Vagina (tissue), 2 donors: ENCODE data around the gene CST4. TPM values are rescaled to one million over a fixed set of nuclear protein-coding genes. Genes with fewer than 3 reads are reported as not detected.
"Not testable (repeated sequence)": the region's sequence is repeated elsewhere in the genome, so short reads cannot be mapped to it uniquely, and the experiment has no call there.

Source experiments
- DNase-seq, 2 donors: peaks; one replicate each; pipeline ENCODE4 v3.0.0-alpha.2; 2017; ENCODE audit errors: extremely low spot score in 2 of 2
- H3K27ac ChIP-seq: fragments of 200-600 bp; sonication (generic); one replicate; pipeline ENCODE4 v1.5.1; 2019
- H3K27me3 ChIP-seq: fragments of 200-600 bp; sonication (generic); one replicate; pipeline ENCODE4 v1.5.1; 2019
- H3K36me3 ChIP-seq, 2 donors: fragments of 200-600 bp; sonication (generic); one replicate each; pipeline ENCODE4 v1.5.1; 2017 to 2019
- H3K4me1 ChIP-seq: fragments of 200-600 bp; sonication (generic); one replicate; pipeline ENCODE4 v1.5.1; 2019
- H3K4me3 ChIP-seq, 2 donors: fragments of 200-600 bp; sonication (generic); 1 replicate in 1 of 2; 2 replicates in 1 of 2; pipeline ENCODE4 v1.5.1; 2016 to 2019
- H3K9me3 ChIP-seq: fragments of 200-600 bp; sonication (generic); one replicate; pipeline ENCODE4 v1.5.1; 2019
- CTCF ChIP-seq, 3 experiments: fragments of 450-650 bp in 2 of 3; fragments of 200-600 bp in 1 of 3; sonication (generic) in 1 of 3; IDR thresholded peaks; one replicate each; pipeline ENCODE4 v1.5.1; 2017 to 2019; ENCODE audit warnings: antibody characterized with exemption in 3 of 3, mild to moderate bottlenecking in 2 of 3, moderate library complexity in 2 of 3
- POLR2A ChIP-seq, 2 donors: fragments of 450-650 bp; IDR thresholded peaks; one replicate each; pipeline ENCODE4 v1.6.1; 2017; ENCODE audit warnings: antibody characterized with exemption in 2 of 2, mild to moderate bottlenecking in 2 of 2, moderate library complexity in 2 of 2
- POLR2AphosphoS5 ChIP-seq, 2 donors: sonication (generic); formaldehyde crosslinking; IDR thresholded peaks; one replicate each; pipeline ENCODE4 v1.9.0; 2017; ENCODE audit warnings: antibody characterized with exemption in 2 of 2, mild to moderate bottlenecking in 2 of 2, low read depth in 1 of 2; ENCODE audit not compliant: insufficient read depth in 1 of 2
- intact Hi-C: fragments of 100-400 bp; cut with DNase I; formaldehyde crosslinking; loops from one replicate; pipeline ENCODE4 v1.15.1; 2023
- total RNA-seq: library from RNA; depleted of rRNA; stranded (reverse); fragments of >200 nt; gene quantifications from one replicate; pipeline ENCODE4 v1.2.3, GENCODE V29; 2016

Gene CST4
- total RNA-seq, 1 donor from 2014 or later, result not detected

DNA sequence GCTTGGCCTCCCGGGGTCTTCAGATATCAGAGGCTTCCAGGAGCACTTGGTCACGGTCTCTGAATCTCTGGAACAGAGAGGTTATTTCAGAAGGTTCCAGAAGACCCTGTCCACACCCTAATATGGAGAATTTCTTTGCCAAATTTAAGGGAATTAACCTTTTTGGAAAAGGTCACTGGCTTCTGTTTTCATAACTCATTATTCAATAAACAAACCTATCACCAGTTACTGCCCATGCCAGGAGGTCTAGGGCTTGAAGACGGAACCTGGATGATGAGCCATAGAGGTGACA, 507 bp upstream of the CST4 start:
- intact Hi-C loops, result no loop called here
- H3K9me3 ChIP-seq, result no peaks in the 10 kb centered on the region
- TF ChIP-seq CTCF (IDR thresholded peaks at IDR 0.05), result no peak
- no peak for TF ChIP-seq POLR2AphosphoS5 (IDR thresholded peaks at IDR 0.05; ENCODE audit: insufficient read depth in 1 of 2, low read depth in 1 of 2)
- TF ChIP-seq POLR2A (IDR thresholded peaks at IDR 0.05), result no peak

DNA sequence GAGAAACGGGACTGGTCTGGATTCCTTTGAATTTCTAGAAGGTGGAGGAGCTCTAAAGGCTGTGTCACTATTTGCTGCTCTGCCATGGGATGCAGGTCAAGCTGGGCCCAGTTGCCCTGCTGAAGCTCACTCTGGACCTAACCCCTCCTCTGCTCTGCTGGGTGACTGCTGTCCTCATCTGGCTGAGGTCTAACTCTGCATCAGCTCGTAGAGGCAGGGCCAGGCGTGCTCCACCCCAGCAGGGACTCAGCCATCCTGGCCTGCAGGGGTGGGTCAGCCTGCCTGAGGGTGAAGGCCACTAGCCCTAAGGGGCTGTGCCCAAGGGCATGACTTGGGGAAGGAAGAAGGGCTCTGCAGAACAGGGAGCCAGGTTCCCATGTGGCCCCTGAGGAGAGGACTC, 852 bp downstream of the CST4 start:
- Histone ChIP-seq H3K27ac (no peak overlapping the region), H3K4me1 (no peaks in the 10 kb centered on the region), H3K36me3 (no peaks in the 10 kb centered on the region), H3K27me3 (no peaks in the 10 kb centered on the region), H3K9me3 (no peaks in the 10 kb centered on the region), H3K4me3 (no peak overlapping the region)
- DNase-seq, result peak; percentile 61 to 82
- TF ChIP-seq CTCF (IDR thresholded peaks at IDR 0.05) (no peak), POLR2AphosphoS5 (IDR thresholded peaks at IDR 0.05; ENCODE audit: insufficient read depth in 1 of 2, low read depth in 1 of 2) (no peak), POLR2A (IDR thresholded peaks at IDR 0.05) (no peak)
- intact Hi-C loops, result no loop called here

More for the DNA sequence above, 507 bp upstream of the CST4 start:
- DNase-seq, result no peak
- no peaks in the 10 kb centered on the region for H3K4me1 ChIP-seq
- H3K27me3 ChIP-seq, result no peaks in the 10 kb centered on the region
- no peaks in the 10 kb centered on the region for H3K36me3 ChIP-seq
- no peak overlapping the region for H3K27ac ChIP-seq
- H3K4me3 ChIP-seq, result no peak overlapping the region

DNA sequence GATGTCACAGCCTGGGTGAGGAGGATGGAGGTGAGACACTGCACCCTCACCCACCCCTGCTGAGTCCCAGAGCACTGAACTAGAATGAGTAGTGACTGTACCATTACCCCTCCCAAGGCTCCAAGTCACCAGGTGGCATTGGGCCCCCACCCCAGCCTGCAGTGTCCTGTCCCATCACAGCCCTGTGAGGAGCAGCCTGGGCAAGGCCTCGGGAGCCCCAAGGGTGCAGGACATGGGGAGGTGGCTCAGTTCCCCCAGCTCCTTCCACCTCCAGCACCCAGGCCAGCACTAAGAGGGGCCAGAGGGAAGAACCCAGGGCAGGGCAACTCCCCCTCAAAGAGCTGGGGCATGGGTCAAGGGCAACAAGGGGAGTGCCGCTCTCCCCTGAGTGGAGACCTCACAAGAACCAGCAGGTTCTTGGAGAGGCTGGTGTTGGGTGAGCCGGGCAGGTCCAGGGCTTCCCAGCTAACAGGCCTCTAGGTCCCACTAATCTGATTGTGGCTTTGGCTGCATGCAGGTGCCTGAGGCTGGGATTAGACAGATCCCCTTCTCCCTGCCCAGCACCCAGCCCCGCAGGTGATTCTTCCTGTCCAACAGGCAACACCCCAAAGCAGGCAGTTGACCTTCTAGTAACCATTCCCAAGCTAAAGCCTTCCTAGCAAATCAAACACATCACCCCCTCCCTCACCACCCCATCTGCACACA, 2.6 kb downstream of the CST4 start:
- Histone ChIP-seq H3K36me3 (no peaks in the 10 kb centered on the region), H3K4me3 (no peak overlapping the region), H3K4me1 (no peaks in the 10 kb centered on the region), H3K27ac (no peak overlapping the region), H3K27me3 (no peaks in the 10 kb centered on the region), H3K9me3 (no peaks in the 10 kb centered on the region)
- no peak for TF ChIP-seq CTCF (IDR thresholded peaks at IDR 0.05)
- no peak for TF ChIP-seq POLR2A (IDR thresholded peaks at IDR 0.05)
- TF ChIP-seq POLR2AphosphoS5 (IDR thresholded peaks at IDR 0.05; ENCODE audit: insufficient read depth in 1 of 2, low read depth in 1 of 2), result no peak
- peak; percentile 72 to 84 for DNase-seq
- intact Hi-C loops, result no loop called here

DNA sequence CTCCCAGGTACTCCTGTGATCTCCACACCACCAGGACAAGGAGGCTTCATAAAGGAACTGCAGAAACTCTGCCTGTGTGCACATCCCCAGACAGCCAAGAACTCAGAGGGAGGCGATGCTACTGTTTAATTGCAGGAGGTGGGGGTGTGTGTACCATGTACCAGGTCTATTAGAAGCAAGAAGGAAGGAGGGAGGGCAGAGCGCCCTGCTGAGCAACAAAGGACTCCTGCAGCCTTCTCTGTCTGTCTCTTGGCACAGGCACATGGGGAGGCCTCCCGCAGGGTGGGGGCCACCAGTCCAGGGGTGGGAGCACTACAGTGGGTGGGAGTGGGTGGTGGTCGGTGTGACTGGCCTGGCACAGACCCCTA, 3.3 kb downstream of the CST4 start:
- H3K36me3 ChIP-seq, H3K27ac ChIP-seq, H3K4me3 ChIP-seq, H3K4me1 ChIP-seq, H3K27me3 ChIP-seq, intact Hi-C loops, H3K9me3 ChIP-seq: not testable (repeated sequence)
- peak in 1 of 2 donors; percentile 25 for DNase-seq

DNA sequence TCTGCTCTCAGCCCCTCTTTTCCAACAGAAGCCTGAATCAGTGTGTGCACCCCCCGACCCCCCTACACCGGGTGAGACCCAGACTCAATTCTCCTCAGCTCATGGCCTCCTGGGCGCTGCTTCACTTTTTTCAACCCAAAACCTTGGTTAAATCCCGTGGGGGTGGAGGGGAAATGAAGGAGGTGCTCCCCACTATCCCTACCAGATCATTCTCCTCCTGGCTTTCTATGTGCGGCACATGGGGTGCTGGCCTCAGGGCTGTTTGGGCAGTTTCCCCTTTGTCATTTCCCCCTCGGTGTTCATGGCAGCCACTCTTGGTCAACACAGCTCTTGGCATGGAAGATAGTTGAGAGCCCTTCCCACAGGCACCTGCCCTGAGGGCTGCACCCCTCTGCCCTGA, 4.6 kb downstream of the CST4 start:
- peak; percentile 55 to 65 for DNase-seq
- intact Hi-C loops, result no loop called here
- TF ChIP-seq POLR2AphosphoS5 (IDR thresholded peaks at IDR 0.05; ENCODE audit: insufficient read depth in 1 of 2, low read depth in 1 of 2), result no peak
- TF ChIP-seq POLR2A (IDR thresholded peaks at IDR 0.05), result no peak
- no peak for TF ChIP-seq CTCF (IDR thresholded peaks at IDR 0.05)

More for the DNA sequence above, 4.6 kb downstream of the CST4 start:
- Histone ChIP-seq H3K9me3 (no peaks in the 10 kb centered on the region), H3K27me3 (no peaks in the 10 kb centered on the region), H3K4me3 (no peak overlapping the region), H3K27ac (no peak overlapping the region), H3K4me1 (no peaks in the 10 kb centered on the region), H3K36me3 (no peaks in the 10 kb centered on the region)
